ENCODE results near the gene CHIA. TPM values are rescaled to one million over a fixed set of nuclear protein-coding genes. Genes with fewer than 3 reads are reported as not detected.

The CHIA gene
- total and polyA plus RNA-seq, 9 of the 15 experiments (the other 6 are each of a cell fraction or from before 2014, with no cell fraction given): not detected

DNA sequence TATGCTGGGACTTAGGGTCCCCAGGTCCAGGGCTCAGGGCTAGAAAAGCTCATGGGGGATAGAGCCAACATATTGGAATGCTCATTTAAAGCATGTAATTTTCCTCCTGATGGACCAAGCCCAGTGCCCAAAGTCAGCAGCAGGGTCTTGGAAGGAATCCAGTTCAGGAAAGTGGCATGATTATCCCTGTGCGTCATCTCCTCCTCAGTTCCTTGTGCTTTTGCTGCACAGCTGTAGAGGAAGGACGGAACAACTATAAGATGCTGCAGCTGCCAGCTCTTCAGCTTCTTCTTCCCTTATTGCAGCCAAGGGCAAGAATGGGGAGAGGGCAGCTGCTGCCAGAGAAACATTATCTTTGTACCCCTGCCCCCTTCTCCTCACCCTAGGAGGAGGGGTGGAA is 78.5 kb downstream of the CHIA start:
- no TSS peak for BruUV-seq (replicated peaks)
- DNase-seq (ENCODE audit: extremely low read depth in 1 of 4, low spot score in 3 of 4) (no peak), ATAC-seq (no peak), FAIRE-seq (no peak)
- Histone ChIP-seq H3K36me3 (ENCODE audit: control insufficient read depth, insufficient read depth, low read length) (no peaks in the 10 kb centered on the region), H3K4me2 (ENCODE audit: insufficient read depth, low read length) (no peak overlapping the region), H3K4me1 (replicated peaks in 1 of 2; ENCODE audit: control insufficient read depth in 2 of 2, insufficient read depth in 2 of 2, low read length in 2 of 2) (no peaks in the 10 kb centered on the region), H4K20me1 (replicated peaks; ENCODE audit: control insufficient read depth, insufficient read depth, low read length) (no peaks in the 10 kb centered on the region), H2AFZ (ENCODE audit: low read depth, low read length) (no peak overlapping the region), H3K9ac (ENCODE audit: insufficient read depth in 1 of 2, low read depth in 2 of 2, low read length in 2 of 2) (no peak overlapping the region), H3K27me3 (ENCODE audit: control insufficient read depth in 2 of 2, insufficient read depth in 2 of 2, low read length in 2 of 2) (no peaks in the 10 kb centered on the region; a peak in 1 of 5 replicates), H3K79me2 (ENCODE audit: control insufficient read depth, insufficient read depth, low read length) (no peaks in the 10 kb centered on the region), H3K27ac (ENCODE audit: extremely low read depth, low read depth, low read length) (no peak overlapping the region), H3K9me3 (replicated peaks; ENCODE audit: control insufficient read depth, insufficient read depth, low read depth, low read length) (no peaks in the 10 kb centered on the region), H3K9me1 (ENCODE audit: control insufficient read depth, insufficient read depth, low read length) (no peaks in the 10 kb centered on the region), H3K4me3 (no peak overlapping the region)
- TF ChIP-seq RBM34 (IDR thresholded peaks at IDR 0.05; ENCODE audit: borderline replicate concordance, insufficient read depth, low read length): no peak
- no peak for TF ChIP-seq ZNF311 (CRISPR knock-in tag; IDR thresholded peaks at IDR 0.05)
- intact Hi-C loops (cut with micrococcal nuclease): no loop called here
- ChIA-PET CTCF (ENCODE audit: low intra/inter-chr PET ratio) (no interaction called here), POLR2A (interaction anchor here (1.1 to 1.6 kb wide), 2 partner anchors 21 to 25 kb away, joined by 3 to 4 read pairs; no protein-coding TSS in a partner anchor)
- WGBS (ENCODE audit: insufficient coverage, low coverage, missing lambda C conversion rate): 4% methylated on average over 2 of the region's 2 CpGs
- in situ Hi-C loops (cut with MboI): no loop called here

DNA sequence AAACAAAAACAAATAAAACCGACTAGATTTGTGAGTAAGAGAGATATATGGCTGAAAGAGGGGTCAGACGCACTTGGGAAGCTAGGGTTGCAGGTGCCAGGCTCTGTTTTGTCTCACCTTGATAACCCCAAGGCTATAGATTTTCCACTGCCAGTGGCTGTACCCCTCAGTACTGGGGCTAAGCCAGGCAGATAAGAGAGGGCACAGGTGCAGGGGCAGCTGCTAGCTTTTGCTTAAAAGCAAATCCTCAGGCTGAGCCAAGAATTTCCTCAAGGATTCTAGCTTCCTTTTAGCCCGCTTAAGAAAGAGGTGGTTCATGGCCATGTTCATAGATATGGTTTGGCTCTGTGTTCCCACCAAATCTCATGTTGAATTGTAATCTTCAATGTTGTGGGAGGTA is 79.0 kb downstream of the CHIA start:
- Histone ChIP-seq H3K4me2 (ENCODE audit: insufficient read depth, low read length) (no peak overlapping the region), H3K4me3 (no peak overlapping the region), H4K20me1 (replicated peaks; ENCODE audit: control insufficient read depth, insufficient read depth, low read length) (no peaks in the 10 kb centered on the region), H3K79me2 (ENCODE audit: control insufficient read depth, insufficient read depth, low read length) (no peaks in the 10 kb centered on the region), H3K4me1 (replicated peaks in 1 of 2; ENCODE audit: control insufficient read depth in 2 of 2, insufficient read depth in 2 of 2, low read length in 2 of 2) (no peaks in the 10 kb centered on the region), H3K27me3 (ENCODE audit: control insufficient read depth in 2 of 2, insufficient read depth in 2 of 2, low read length in 2 of 2) (no peaks in the 10 kb centered on the region), H3K36me3 (ENCODE audit: control insufficient read depth, insufficient read depth, low read length) (no peaks in the 10 kb centered on the region), H2AFZ (ENCODE audit: low read depth, low read length) (no peak overlapping the region), H3K9me1 (ENCODE audit: control insufficient read depth, insufficient read depth, low read length) (no peaks in the 10 kb centered on the region), H3K9ac (ENCODE audit: insufficient read depth in 1 of 2, low read depth in 2 of 2, low read length in 2 of 2) (no peak overlapping the region), H3K9me3 (replicated peaks; ENCODE audit: control insufficient read depth, insufficient read depth, low read depth, low read length) (no peaks in the 10 kb centered on the region), H3K27ac (ENCODE audit: extremely low read depth, low read depth, low read length) (no peak overlapping the region)
- DNase-seq (ENCODE audit: extremely low read depth in 1 of 4, low spot score in 3 of 4) (no peak), FAIRE-seq (no peak), ATAC-seq (no peak)
- no TSS peak for BruUV-seq (replicated peaks)
- WGBS (ENCODE audit: insufficient coverage, low coverage, missing lambda C conversion rate): 2% methylated on average over 3 of the region's 3 CpGs
- CTCF ChIA-PET (ENCODE audit: low intra/inter-chr PET ratio): no interaction called here
- POLR2A ChIA-PET: interaction anchor here (0.6 to 1.6 kb wide), 3 partner anchors 21 to 138 kb away, joined by 3 to 4 read pairs (median 3); no protein-coding TSS in a partner anchor
- in situ Hi-C loops (cut with MboI): no loop called here
- intact Hi-C loops (cut with micrococcal nuclease): no loop called here
- no peak for TF ChIP-seq RBM15 (IDR thresholded peaks at IDR 0.05; ENCODE audit: insufficient read depth, low read length)
- TF ChIP-seq, protein P1, sequence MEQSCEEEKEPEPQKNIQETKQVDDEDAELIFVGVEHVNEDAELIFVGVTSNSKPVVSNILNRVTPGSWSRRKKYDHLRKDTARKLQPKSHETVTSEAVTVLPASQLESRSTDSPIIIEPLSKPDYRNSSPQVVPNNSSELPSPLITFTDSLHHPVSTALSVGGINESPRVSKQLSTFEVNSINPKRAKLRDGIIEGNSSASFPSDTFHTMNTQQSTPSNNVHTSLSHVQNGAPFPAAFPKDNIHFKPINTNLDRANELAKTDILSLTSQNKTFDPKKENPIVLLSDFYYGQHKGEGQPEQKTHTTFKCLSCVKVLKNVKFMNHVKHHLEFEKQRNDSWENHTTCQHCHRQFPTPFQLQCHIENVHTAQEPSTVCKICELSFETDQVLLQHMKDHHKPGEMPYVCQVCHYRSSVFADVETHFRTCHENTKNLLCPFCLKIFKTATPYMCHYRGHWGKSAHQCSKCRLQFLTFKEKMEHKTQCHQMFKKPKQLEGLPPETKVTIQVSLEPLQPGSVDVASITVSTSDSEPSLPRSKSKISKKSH (CRISPR knock-in tag; IDR thresholded peaks at IDR 0.05): no peak
- TF ChIP-seq CBX5 (IDR thresholded peaks at IDR 0.05; ENCODE audit: borderline replicate concordance, low read depth): no peak
- TF ChIP-seq, protein P2, sequence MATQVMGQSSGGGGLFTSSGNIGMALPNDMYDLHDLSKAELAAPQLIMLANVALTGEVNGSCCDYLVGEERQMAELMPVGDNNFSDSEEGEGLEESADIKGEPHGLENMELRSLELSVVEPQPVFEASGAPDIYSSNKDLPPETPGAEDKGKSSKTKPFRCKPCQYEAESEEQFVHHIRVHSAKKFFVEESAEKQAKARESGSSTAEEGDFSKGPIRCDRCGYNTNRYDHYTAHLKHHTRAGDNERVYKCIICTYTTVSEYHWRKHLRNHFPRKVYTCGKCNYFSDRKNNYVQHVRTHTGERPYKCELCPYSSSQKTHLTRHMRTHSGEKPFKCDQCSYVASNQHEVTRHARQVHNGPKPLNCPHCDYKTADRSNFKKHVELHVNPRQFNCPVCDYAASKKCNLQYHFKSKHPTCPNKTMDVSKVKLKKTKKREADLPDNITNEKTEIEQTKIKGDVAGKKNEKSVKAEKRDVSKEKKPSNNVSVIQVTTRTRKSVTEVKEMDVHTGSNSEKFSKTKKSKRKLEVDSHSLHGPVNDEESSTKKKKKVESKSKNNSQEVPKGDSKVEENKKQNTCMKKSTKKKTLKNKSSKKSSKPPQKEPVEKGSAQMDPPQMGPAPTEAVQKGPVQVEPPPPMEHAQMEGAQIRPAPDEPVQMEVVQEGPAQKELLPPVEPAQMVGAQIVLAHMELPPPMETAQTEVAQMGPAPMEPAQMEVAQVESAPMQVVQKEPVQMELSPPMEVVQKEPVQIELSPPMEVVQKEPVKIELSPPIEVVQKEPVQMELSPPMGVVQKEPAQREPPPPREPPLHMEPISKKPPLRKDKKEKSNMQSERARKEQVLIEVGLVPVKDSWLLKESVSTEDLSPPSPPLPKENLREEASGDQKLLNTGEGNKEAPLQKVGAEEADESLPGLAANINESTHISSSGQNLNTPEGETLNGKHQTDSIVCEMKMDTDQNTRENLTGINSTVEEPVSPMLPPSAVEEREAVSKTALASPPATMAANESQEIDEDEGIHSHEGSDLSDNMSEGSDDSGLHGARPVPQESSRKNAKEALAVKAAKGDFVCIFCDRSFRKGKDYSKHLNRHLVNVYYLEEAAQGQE (IDR thresholded peaks at IDR 0.05; ENCODE audit: borderline replicate concordance): no peak
- TF ChIP-seq, protein P2 (CRISPR knock-in tag; IDR thresholded peaks at IDR 0.05; ENCODE audit: low read depth): no peak
